Uterus (tissue), 3 donors: Measurements from ENCODE around the gene MSL3B.

Experiments
- DNase-seq, 2 donors: peaks; one replicate each; pipeline ENCODE4 v3.0.0-alpha.2; 2019 to 2020
- H3K27ac ChIP-seq, 2 donors: fragments of 200-600 bp; sonication (generic); 1 replicate in 1 of 2; 2 replicates in 1 of 2; pipeline ENCODE4 v1.5.1; 2016 to 2018
- H3K27me3 ChIP-seq, 2 donors: fragments of 200-600 bp; sonication (generic); one replicate each; pipeline ENCODE4 v1.5.1; 2018 to 2019; ENCODE audit warnings: control low read depth in 1 of 2
- H3K36me3 ChIP-seq, 2 donors: fragments of 200-600 bp; sonication (generic); one replicate each; pipeline ENCODE4 v1.5.1; 2019; ENCODE audit warnings: control low read depth in 1 of 2
- H3K4me1 ChIP-seq, 2 donors: fragments of 200-600 bp; sonication (generic); one replicate each; pipeline ENCODE4 v1.5.1; 2018 to 2019; ENCODE audit warnings: control low read depth in 1 of 2
- H3K4me3 ChIP-seq, 2 donors: fragments of 200-600 bp; sonication (generic); 1 replicate in 1 of 2; 2 replicates in 1 of 2; pipeline ENCODE4 v1.5.1; 2018 to 2019; ENCODE audit warnings: mild to moderate bottlenecking in 1 of 2
- H3K9me3 ChIP-seq, 2 donors: fragments of 200-600 bp; sonication (generic); one replicate each; pipeline ENCODE4 v1.5.1; 2019; ENCODE audit warnings: control low read depth in 1 of 2
- POLR2A ChIP-seq, 2 donors: fragments of 450-650 bp; IDR thresholded peaks; one replicate each; pipeline ENCODE4 v1.6.1; 2016; ENCODE audit warnings: antibody characterized with exemption in 2 of 2, mild to moderate bottlenecking in 1 of 2, moderate library complexity in 1 of 2
- intact Hi-C: fragments of 100-400 bp; cut with DNase I; formaldehyde crosslinking; loops from one replicate; pipeline ENCODE4 v1.15.1; 2023; ENCODE audit warnings: low total_unique reads
- TF ChIP-seq, protein P1 (sequence below), 4 experiments: fragments of 200-600 bp in 2 of 4; fragments of 450-650 bp in 2 of 4; sonication (generic) in 2 of 4; IDR thresholded peaks; one replicate each; pipeline ENCODE4 v1.5.1; 2016 to 2019; ENCODE audit warnings: antibody characterized with exemption in 4 of 4, mild to moderate bottlenecking in 2 of 4, moderate library complexity in 1 of 4
- donor health status: DM: yes; HTN: yes; CAD: no.

The MSL3B gene

DNA sequence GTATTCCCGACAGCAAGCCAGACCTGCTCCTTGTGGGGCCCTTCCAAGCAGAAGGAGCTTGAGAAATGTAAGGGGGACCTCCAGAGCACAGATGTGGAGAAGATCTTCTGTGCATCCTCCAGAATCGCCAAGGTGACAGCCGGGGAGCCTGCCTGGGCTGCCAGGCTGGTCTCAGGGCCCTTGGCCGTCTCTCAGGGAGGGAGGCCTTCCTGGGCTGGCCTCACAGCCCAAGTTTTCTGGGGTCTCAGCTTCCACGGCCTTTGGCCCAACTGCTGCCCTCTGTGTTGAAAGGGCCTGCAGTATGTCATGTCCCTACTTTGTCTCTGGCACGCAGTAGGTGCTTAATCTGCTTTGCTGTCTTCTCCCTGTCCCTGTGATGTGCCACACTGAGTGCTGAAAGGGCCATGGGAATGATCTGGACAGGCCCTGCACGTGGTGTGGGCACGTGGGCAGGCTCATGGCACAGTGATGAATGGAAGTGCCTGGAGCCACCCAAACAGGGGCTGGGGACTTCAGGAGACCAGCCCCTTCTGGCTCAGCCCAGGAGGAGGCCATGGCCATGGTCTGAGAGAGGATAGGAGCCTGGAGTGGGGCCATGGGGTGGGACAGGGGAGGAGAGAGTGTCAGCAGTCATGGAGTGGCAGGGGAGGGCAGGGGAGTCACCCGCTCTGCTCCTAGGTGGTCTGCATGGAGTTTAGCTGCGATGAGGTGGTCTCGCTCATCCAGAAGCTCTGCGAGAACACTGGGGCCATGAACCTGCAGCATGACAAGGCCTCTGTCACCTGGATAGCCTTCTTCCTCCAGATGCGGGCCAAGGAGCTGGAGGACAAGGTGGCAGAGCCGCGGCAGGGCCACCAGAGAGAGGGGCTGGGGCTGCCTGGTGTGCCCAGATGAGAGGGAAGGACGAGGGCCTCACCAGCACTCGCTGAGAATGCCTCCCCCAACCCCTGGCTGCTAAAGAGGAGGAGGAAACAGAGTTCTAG is 49.3 kb downstream of the MSL3B start:
- no peak overlapping the region for H3K27ac ChIP-seq
- H3K36me3 ChIP-seq = no peaks in the 10 kb centered on the region
- H3K4me3 ChIP-seq = no peak overlapping the region
- H3K9me3 ChIP-seq = no peaks in the 10 kb centered on the region
- no peaks in the 10 kb centered on the region for H3K4me1 ChIP-seq
- intact Hi-C loops = no loop called here
- TF ChIP-seq, protein P1, sequence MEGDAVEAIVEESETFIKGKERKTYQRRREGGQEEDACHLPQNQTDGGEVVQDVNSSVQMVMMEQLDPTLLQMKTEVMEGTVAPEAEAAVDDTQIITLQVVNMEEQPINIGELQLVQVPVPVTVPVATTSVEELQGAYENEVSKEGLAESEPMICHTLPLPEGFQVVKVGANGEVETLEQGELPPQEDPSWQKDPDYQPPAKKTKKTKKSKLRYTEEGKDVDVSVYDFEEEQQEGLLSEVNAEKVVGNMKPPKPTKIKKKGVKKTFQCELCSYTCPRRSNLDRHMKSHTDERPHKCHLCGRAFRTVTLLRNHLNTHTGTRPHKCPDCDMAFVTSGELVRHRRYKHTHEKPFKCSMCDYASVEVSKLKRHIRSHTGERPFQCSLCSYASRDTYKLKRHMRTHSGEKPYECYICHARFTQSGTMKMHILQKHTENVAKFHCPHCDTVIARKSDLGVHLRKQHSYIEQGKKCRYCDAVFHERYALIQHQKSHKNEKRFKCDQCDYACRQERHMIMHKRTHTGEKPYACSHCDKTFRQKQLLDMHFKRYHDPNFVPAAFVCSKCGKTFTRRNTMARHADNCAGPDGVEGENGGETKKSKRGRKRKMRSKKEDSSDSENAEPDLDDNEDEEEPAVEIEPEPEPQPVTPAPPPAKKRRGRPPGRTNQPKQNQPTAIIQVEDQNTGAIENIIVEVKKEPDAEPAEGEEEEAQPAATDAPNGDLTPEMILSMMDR (IDR thresholded peaks at IDR 0.05) = no peak
- TF ChIP-seq POLR2A (IDR thresholded peaks at IDR 0.05) = no peak
- no peak for DNase-seq
- H3K27me3 ChIP-seq = no peaks in the 10 kb centered on the region

GRCh38 chr2:233817995-233818638 is 50.1 kb downstream of the MSL3B start:
- Histone ChIP-seq H3K9me3 (no peaks in the 10 kb centered on the region), H3K27ac (no peak overlapping the region), H3K36me3 (no peaks in the 10 kb centered on the region), H3K4me1 (no peaks in the 10 kb centered on the region), H3K27me3 (no peaks in the 10 kb centered on the region), H3K4me3 (no peak overlapping the region)
- intact Hi-C loops = no loop called here
- DNase-seq = no peak
- TF ChIP-seq POLR2A (IDR thresholded peaks at IDR 0.05) = no peak
- TF ChIP-seq, protein P1 (IDR thresholded peaks at IDR 0.05) = no peak

DNA sequence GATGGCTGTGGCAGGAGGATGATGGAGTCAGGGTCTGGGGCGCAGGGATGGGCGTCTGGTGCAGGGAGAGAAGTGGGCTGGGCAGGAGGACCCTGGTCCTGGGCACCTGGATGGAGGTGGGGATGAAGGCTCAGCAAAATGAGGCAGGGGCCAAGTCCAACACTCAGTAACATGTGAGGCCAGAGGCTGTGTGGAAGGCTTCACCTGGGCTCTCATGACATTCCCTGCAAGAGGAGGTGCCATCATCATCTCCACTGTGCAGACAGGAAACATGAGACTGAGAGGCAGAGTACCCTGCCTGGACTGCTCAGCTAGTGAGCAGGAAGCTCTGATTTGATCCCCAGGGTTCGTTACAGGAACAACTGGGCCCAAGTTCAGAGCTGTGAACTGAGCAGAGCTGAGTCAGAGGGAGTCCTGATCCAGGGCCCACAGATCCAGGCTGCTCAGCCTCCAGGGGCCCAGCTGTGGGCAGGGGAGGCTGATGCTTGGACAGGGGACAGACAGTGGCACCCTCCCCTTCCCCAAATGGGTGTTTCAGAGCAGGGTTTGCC is 50.8 kb downstream of the MSL3B start:
- Histone ChIP-seq H3K9me3 (no peaks in the 10 kb centered on the region), H3K36me3 (no peaks in the 10 kb centered on the region), H3K4me1 (no peaks in the 10 kb centered on the region), H3K4me3 (no peak overlapping the region), H3K27me3 (no peaks in the 10 kb centered on the region), H3K27ac (no peak overlapping the region)
- intact Hi-C loops = no loop called here
- no peak for DNase-seq
- TF ChIP-seq, protein P1 (IDR thresholded peaks at IDR 0.05) = no peak
- TF ChIP-seq POLR2A (IDR thresholded peaks at IDR 0.05) = no peak

DNA sequence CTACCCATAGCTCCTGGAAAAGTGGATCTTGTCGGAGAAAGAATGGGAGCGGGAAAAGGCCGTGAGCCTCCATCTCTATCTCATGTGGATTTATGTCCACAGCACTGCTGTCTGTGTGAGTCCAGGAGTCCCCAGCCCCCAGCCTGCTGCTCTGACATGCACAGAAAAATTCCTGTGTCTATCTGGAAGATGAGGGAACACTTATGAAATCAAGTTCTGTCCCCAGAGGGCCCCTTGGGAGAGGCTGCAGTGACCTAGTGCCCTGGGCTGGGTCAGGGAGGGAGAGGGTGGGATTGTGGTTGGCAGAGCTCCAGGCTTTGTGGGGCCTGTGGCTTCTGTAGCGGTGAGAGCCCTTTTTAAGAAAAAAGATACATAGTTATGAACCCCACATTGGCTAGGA is 51.4 kb downstream of the MSL3B start:
- Histone ChIP-seq H3K36me3 (no peaks in the 10 kb centered on the region), H3K4me1 (no peaks in the 10 kb centered on the region), H3K9me3 (no peaks in the 10 kb centered on the region), H3K27me3 (no peaks in the 10 kb centered on the region), H3K4me3 (no peak overlapping the region), H3K27ac (no peak overlapping the region)
- TF ChIP-seq, protein P1 (IDR thresholded peaks at IDR 0.05) = no peak
- no peak for TF ChIP-seq POLR2A (IDR thresholded peaks at IDR 0.05)
- DNase-seq = no peak
- intact Hi-C loops = no loop called here

- intact Hi-C loops = no loop called here
- H3K9me3 ChIP-seq = no peaks in the 10 kb centered on the region
- no peak overlapping the region for H3K27ac ChIP-seq
- no peak overlapping the region for H3K4me3 ChIP-seq
- H3K27me3 ChIP-seq = no peaks in the 10 kb centered on the region
- TF ChIP-seq POLR2A (IDR thresholded peaks at IDR 0.05) = no peak
- TF ChIP-seq, protein P1 (IDR thresholded peaks at IDR 0.05) = no peak
- H3K4me1 ChIP-seq = no peaks in the 10 kb centered on the region
- no peak for DNase-seq
- H3K36me3 ChIP-seq = no peaks in the 10 kb centered on the region
Observed at GRCh38 chr2:233816334-233816733, 51.9 kb downstream of the MSL3B start.
